ENCODE measurements around the gene MEIOC.
"Not testable (repeated sequence)": the region's sequence is repeated elsewhere in the genome, so short reads cannot be mapped to it uniquely, and the experiment has no call there.

Gene MEIOC

GRCh38 chr17:44655983-44656710 is at the start of gene MEIOC:
TSS of gene MEIOC (plus strand) at chr17:44656468. CDS start at chr17:44656614, 146 bp downstream.
- H3K27ac ChIP-seq, result no peak within 1 kb of the TSS
- DNase-seq (ENCODE audit: low read depth, low spot score), result no peak

GRCh38 chr17:44606658-44607057 is 49.6 kb upstream of the MEIOC start:
- H3K27ac ChIP-seq, result no peak overlapping the region
- DNase-seq (ENCODE audit: low read depth, low spot score), result no peak

GRCh38 chr17:44607836-44608690 is 48.2 kb upstream of the MEIOC start:
- DNase-seq (ENCODE audit: low read depth, low spot score), result no peak

GRCh38 chr17:44608727-44609435 is 47.4 kb upstream of the MEIOC start:
- no peak overlapping the region for H3K27ac ChIP-seq
- no peak for DNase-seq (ENCODE audit: low read depth, low spot score)

More at GRCh38 chr17:44607836-44608690, 48.2 kb upstream of the MEIOC start:
- H3K27ac ChIP-seq, result no peak overlapping the region

- no peak overlapping the region for H3K27ac ChIP-seq
- no peak for DNase-seq (ENCODE audit: low read depth, low spot score)
These were observed 45.9 kb upstream of the MEIOC start for GRCh38 chr17:44610331-44610730.

GRCh38 chr17:44610871-44611270 is 45.4 kb upstream of the MEIOC start:
- DNase-seq (ENCODE audit: low read depth, low spot score), result no peak
- H3K27ac ChIP-seq, result no peak overlapping the region

GRCh38 chr17:44614862-44615261 is 41.4 kb upstream of the MEIOC start:
- no peak overlapping the region for H3K27ac ChIP-seq
- DNase-seq (ENCODE audit: low read depth, low spot score), result no peak

GRCh38 chr17:44618652-44619051 is 37.6 kb upstream of the MEIOC start:
- not testable (repeated sequence) for DNase-seq (ENCODE audit: low read depth, low spot score); H3K27ac ChIP-seq

GRCh38 chr17:44623070-44623725 is 33.1 kb upstream of the MEIOC start:
- H3K27ac ChIP-seq, result no peak overlapping the region
- no peak for DNase-seq (ENCODE audit: low read depth, low spot score)

GRCh38 chr17:44627513-44628242 is 28.6 kb upstream of the MEIOC start:
- no peak for DNase-seq (ENCODE audit: low read depth, low spot score)
- no peak overlapping the region for H3K27ac ChIP-seq

- no peak for DNase-seq (ENCODE audit: low read depth, low spot score)
- no peak overlapping the region for H3K27ac ChIP-seq
These were observed 27.8 kb upstream of the MEIOC start for GRCh38 chr17:44628243-44629188.

GRCh38 chr17:44629314-44629713 is 27.0 kb upstream of the MEIOC start:
- no peak for DNase-seq (ENCODE audit: low read depth, low spot score)
- H3K27ac ChIP-seq, result no peak overlapping the region

- no peak overlapping the region for H3K27ac ChIP-seq
- no peak for DNase-seq (ENCODE audit: low read depth, low spot score)
These were observed 25.6 kb upstream of the MEIOC start for GRCh38 chr17:44630703-44631102.

GRCh38 chr17:44633998-44634397 is 22.3 kb upstream of the MEIOC start:
- DNase-seq (ENCODE audit: low read depth, low spot score), result no peak

GRCh38 chr17:44634401-44634800 is 21.9 kb upstream of the MEIOC start:
- DNase-seq (ENCODE audit: low read depth, low spot score); H3K27ac ChIP-seq: not testable (repeated sequence)

More at GRCh38 chr17:44633998-44634397, 22.3 kb upstream of the MEIOC start:
- H3K27ac ChIP-seq, result no peak overlapping the region

- DNase-seq (ENCODE audit: low read depth, low spot score), result no peak
- no peak overlapping the region for H3K27ac ChIP-seq
These were observed 19.7 kb upstream of the MEIOC start for GRCh38 chr17:44636562-44636961.

- no peak overlapping the region for H3K27ac ChIP-seq
- no peak for DNase-seq (ENCODE audit: low read depth, low spot score)
These were observed 19.2 kb upstream of the MEIOC start for GRCh38 chr17:44637066-44637465.

- no peak overlapping the region for H3K27ac ChIP-seq
- DNase-seq (ENCODE audit: low read depth, low spot score), result no peak
These were observed 13.4 kb upstream of the MEIOC start for GRCh38 chr17:44642834-44643233.
